Subcutaneous adipose tissue (tissue), 4 donors: Measurements from ENCODE around the gene STK17B. TPM values are rescaled to one million over a fixed set of nuclear protein-coding genes. Genes with fewer than 3 reads are reported as not detected.

Experiments used
- total RNA-seq, 4 donors: library from RNA; depleted of rRNA; stranded (reverse); fragments of >200 nt; gene quantifications; one replicate each; pipeline ENCODE4 v1.1.0, GENCODE V29; 2016
- TF ChIP-seq, protein P1 (sequence below): fragments of 450-650 bp; IDR thresholded peaks from one replicate; pipeline ENCODE4 v1.5.1; 2016; ENCODE audit warnings: low read depth, mild to moderate bottlenecking, control low read depth, antibody characterized with exemption, moderate library complexity

The STK17B gene
- total RNA-seq, 4 donors from 2014 or later: 49.0 to 109 (median 102) TPM

DNA sequence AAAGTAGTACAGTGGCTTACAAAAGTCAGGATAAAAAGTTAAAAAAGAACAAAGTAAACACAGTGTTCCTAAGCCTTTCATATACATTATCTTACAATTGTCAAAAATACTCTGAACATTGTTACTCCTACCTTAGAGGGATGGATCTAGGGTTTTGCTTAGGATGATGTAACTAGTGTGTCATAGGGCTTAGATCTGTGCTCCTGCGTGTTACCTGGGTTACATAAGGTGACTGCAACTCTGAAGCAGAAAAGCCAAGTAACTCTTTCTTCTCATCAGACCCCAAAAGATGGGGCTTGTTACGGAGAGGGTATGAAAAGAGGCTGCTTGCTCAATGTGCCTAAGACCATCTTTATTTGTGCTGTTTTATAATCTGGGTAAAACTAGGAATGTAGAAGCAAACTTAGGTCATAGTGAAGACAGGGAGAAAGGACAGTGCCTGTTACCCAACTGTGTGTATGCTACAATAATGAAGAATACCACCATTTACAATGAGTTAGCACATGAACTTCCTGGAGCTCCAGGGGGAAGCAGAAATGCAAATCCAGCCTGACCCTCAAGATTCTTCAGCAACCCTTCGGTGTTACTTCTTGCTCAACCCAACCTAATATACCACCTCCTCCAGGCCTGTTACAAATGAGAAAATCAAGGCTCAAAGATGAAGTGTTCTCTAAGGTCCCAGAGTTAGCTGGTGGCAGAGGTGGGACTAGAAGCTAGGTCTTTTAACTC is 42.0 kb upstream of the STK17B start:
- TF ChIP-seq, protein P1, sequence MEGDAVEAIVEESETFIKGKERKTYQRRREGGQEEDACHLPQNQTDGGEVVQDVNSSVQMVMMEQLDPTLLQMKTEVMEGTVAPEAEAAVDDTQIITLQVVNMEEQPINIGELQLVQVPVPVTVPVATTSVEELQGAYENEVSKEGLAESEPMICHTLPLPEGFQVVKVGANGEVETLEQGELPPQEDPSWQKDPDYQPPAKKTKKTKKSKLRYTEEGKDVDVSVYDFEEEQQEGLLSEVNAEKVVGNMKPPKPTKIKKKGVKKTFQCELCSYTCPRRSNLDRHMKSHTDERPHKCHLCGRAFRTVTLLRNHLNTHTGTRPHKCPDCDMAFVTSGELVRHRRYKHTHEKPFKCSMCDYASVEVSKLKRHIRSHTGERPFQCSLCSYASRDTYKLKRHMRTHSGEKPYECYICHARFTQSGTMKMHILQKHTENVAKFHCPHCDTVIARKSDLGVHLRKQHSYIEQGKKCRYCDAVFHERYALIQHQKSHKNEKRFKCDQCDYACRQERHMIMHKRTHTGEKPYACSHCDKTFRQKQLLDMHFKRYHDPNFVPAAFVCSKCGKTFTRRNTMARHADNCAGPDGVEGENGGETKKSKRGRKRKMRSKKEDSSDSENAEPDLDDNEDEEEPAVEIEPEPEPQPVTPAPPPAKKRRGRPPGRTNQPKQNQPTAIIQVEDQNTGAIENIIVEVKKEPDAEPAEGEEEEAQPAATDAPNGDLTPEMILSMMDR: no peak

DNA sequence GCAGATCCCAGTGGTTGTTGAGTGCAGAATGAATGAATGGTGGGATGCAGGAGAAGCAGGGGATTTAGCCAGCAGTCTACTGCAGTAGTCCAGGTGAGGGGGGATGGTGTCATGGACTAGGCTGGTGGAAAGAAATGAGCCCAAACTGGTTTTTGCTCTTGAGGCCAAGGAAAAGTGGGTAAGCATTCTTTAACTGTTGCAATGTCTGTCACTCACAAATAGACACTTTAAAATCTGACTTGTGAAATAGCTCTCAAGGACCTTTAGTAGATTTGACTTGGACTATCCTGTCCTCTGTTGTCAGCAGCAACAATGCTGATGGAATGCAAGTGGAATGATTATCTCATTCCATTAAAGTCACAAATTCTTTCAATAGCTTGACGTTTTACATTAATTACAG is 37.5 kb upstream of the STK17B start:
- TF ChIP-seq, protein P1: no peak

DNA sequence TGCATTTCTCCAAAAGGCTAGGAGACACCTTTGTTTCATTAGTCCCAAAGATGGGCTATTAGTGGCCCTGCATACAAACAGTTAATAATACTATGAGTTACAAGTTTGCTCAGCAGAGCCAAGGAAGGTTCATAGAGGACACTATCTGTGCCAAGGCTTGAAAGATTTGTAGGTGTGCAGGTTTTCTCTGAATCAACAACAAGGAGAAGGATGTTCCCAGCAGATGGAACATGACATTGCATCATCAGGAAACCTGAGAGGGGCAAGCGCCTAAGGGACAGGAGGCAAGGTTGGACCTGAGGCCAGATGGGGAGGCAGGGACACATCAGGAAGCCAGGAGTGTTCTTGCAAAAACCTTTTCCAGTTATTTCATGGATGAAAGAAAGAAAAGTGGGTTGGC is 35.4 kb upstream of the STK17B start:
- TF ChIP-seq, protein P1: no peak

DNA sequence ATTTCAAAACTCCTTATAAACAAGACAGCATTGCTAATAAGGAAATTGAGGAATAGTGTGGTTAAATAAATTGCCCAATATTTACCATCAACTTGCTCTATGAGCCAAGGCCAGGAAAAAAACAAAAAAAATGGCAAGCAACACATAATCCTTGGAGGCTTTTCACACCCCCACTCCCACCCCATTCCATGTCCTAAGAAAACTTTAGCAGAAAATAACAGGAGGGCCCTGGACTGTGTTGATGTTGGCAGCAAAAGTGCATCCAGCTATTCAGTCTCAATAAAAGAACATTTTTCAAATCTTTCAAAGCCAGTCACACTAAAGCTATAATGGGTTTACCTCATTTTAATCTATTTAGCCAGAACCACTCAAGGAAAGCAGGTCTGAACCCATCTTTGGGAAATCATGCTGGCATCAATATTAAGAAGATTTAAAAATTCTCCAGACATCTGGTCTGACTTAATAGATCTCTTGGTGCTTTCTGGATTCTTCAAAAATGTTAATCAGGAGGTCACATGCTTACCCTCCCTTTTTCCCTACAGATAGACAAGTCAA is 34.6 kb upstream of the STK17B start:
- TF ChIP-seq, protein P1: no peak

DNA sequence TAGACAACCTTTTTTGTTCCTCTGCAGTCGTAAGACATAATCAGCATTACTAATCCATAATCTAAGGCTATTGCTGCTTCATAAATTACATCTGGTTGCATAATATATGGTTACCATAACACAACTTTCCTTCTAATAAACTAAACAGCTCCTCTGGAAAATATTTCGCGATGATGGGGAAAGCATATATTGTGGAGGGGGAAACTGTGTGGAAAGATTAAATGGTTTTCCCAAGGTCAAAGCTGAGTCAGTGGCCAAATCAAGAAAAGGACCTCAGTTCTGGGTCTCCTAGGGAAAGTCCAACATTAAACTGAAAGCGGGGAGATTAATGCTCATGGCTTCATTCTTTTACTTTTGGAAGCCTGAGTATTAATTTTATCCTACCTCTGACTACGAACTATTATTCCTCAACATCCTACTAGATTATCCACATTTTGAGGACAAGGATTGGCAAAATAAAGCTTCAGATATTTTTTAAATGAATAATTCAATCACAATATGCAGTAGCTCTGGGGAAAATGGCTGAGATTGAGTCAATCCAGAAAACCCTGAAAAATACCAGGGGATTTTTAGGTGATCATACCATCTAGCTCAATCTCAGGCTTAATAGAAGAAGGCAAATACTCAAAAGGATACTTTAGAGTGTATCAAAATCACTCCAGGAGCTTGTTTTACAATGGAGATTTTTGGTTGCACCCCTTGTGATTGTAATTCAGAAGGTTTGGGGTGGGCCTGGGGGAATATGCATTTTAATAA is 33.8 kb upstream of the STK17B start:
- TF ChIP-seq, protein P1: no peak

DNA sequence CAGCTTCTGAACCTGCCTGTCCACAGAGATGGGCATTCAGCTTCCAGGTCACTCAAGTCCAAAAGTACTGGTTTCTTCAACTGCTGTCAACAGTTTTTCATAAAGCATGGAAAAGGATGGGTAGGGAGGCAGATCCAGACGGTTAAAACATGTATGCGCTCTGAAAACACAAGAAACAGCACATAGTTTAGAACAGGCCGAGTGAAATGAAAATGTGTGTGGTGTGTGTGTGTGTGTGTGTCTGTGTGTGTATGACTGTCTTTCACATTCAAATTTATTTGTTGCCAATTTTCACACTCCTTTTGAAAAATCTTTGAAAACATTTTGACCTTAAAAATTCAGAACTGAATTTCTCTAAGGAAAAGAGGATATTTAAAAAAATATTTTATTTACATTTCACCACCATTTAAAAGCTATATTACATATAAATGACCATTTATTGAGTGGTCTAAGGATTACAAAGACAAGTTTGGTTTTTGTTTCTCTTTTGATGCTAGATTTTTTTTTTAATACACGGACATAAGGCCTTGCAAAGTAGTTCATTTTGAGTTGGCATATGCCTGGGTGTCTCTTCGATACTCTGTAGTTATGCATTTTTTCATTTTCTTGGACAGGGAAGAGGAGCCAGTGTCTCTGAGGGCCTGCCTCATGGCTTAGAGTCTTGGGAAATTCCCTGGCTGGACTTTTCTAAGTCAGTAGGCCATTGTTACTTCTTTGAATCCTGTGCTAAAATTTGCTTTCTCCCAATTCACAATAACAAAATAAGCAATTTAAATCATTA is 30.0 kb upstream of the STK17B start:
- TF ChIP-seq, protein P1: no peak
